ENCODE results near the gene ARHGAP20.
"Not testable (repeated sequence)": the region's sequence is repeated elsewhere in the genome, so short reads cannot be mapped to it uniquely, and the experiment has no call there.

ARHGAP20 gene

GRCh38 chr11:110619366-110619765, 92.9 kb downstream of the ARHGAP20 start:
- in situ Hi-C loops (cut with MboI; ENCODE audit: low sequenced_read_pairs) = not testable (repeated sequence)

- in situ Hi-C loops (cut with MboI; ENCODE audit: low sequenced_read_pairs) = no loop called here
Measured at GRCh38 chr11:110614031-110614430, 98.2 kb downstream of the ARHGAP20 start.

DNA sequence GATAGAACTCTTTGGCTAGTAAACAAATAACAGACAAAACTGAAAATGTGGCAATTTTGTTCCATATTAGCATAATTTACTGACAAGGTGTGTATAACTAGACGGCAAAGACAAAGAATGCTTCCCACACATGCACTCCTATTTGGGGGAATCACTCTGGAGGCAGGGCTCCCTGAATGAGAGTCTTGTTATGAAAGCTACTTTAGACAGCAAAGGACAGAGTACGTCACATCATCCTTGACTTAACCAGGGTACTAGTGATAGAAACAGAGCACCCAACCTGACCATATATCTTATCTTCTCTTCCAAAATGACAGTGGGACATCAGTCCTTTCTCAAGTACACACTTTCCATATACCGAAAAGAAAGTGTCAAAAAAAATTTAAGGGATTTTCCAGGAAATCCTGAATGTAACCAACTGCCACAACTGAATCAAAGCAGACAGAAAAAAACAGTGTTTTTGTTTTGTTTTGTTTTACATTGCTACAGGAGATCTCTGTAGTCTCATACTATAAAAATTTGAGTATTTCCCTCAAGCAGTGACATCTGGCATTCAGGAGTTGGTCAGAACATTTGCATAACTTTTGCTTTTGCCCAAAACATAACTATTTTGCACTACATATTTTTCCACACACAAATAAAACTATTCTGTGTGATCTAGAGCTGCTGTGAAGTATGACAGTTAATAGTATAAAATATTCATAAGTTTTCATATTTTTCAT, 98.9 kb downstream of the ARHGAP20 start:
- in situ Hi-C loops (cut with MboI; ENCODE audit: low sequenced_read_pairs) = no loop called here

GRCh38 chr11:110606415-110606814, 105.8 kb downstream of the ARHGAP20 start:
- in situ Hi-C loops (cut with MboI; ENCODE audit: low sequenced_read_pairs) = no loop called here

DNA sequence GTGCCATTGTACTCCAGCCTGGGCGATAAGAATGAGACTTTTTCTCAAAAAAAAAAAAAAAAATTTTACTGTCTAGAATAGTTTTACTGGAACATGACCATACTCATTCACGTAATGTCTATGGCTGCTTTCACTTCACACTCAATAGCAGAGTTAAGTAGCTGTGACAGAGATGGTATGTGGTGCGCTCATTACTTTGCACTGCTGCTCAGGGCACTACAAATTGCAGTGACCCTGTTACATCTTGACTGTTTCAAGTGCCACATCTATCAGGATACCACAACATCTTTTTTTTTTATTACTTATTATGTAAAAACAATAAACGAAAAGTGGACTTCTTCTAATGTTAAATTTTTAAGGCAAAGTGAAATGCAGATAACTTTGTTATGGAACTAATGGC, 110.3 kb downstream of the ARHGAP20 start:
- in situ Hi-C loops (cut with MboI; ENCODE audit: low sequenced_read_pairs) = no loop called here

GRCh38 chr11:110600322-110600721, 111.9 kb downstream of the ARHGAP20 start:
- in situ Hi-C loops (cut with MboI; ENCODE audit: low sequenced_read_pairs) = no loop called here

GRCh38 chr11:110599207-110599606, 113.0 kb downstream of the ARHGAP20 start:
- in situ Hi-C loops (cut with MboI; ENCODE audit: low sequenced_read_pairs) = no loop called here

GRCh38 chr11:110598725-110599124, 113.5 kb downstream of the ARHGAP20 start:
- in situ Hi-C loops (cut with MboI; ENCODE audit: low sequenced_read_pairs) = no loop called here

DNA sequence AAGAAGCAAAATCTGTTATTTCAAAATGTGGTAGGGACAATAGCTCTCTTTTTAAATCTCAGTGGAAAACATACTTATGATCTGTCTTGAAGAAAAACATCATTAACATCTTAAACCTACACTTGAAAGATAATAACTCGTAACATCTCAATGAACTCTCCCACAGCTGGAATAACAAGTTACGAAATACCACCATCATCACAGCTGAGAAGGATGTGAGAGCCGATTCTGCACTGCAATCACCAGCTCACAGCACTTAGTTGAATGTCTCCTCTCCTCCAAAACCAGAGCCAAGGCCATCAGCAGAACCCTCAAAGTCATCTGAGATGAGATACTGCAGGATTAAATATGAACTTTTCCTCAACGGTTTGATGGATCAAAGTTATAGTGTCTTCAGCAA, 124.3 kb downstream of the ARHGAP20 start:
- in situ Hi-C loops (cut with MboI; ENCODE audit: low sequenced_read_pairs) = no loop called here

- in situ Hi-C loops (cut with MboI; ENCODE audit: low sequenced_read_pairs) = no loop called here
Measured at GRCh38 chr11:110587129-110587528, 125.1 kb downstream of the ARHGAP20 start.

- in situ Hi-C loops (cut with MboI; ENCODE audit: low sequenced_read_pairs) = no loop called here
Measured at GRCh38 chr11:110584150-110584549, 128.1 kb downstream of the ARHGAP20 start.

- in situ Hi-C loops (cut with MboI; ENCODE audit: low sequenced_read_pairs) = no loop called here
Measured at GRCh38 chr11:110582728-110583432, 129.4 kb downstream of the ARHGAP20 start.

DNA sequence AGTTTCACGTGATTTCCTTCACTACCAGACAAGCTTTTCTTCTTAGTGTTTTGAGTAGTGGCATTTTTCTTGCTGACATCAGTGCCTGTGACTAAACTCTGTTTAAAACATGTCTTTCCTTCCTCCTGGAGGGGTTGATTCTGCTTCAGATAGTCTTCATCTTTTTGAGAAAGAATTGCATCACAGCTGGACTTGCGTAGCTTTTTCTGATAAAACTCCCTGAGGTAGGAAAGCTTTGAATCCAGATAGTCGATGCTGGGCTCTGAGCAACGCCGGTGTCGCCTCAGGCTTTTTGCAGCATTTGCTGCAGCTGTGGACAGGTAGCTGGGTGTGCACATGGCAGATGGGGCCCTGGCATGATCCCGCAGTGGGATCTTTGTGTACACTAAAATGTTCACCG, 131.7 kb downstream of the ARHGAP20 start:
- in situ Hi-C loops (cut with MboI; ENCODE audit: low sequenced_read_pairs) = no loop called here

DNA sequence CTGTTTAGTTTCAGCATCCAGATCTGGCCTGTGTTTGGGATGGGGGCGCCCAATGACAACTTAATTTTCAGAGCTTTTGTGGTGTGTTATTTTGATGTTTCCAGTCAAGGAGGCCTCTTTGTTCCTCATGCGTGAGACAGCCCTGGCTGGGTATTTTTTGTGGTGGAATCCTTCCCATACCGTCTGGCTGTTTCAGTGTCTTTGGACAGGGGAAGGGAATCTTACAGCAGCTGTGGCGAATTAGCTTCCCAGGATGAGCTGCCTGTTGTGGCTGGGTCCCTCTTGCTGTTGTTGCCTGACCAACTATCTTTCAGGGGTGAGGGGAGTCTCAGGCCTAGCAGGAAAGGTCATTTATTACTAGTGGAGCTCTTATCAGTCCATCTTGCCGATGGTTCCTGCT, 138.8 kb downstream of the ARHGAP20 start:
- in situ Hi-C loops (cut with MboI; ENCODE audit: low sequenced_read_pairs) = no loop called here

- in situ Hi-C loops (cut with MboI; ENCODE audit: low sequenced_read_pairs) = no loop called here
Measured at GRCh38 chr11:110571081-110571720, 141.0 kb downstream of the ARHGAP20 start.

GRCh38 chr11:110566577-110566976, 145.7 kb downstream of the ARHGAP20 start:
- in situ Hi-C loops (cut with MboI; ENCODE audit: low sequenced_read_pairs) = no loop called here

DNA sequence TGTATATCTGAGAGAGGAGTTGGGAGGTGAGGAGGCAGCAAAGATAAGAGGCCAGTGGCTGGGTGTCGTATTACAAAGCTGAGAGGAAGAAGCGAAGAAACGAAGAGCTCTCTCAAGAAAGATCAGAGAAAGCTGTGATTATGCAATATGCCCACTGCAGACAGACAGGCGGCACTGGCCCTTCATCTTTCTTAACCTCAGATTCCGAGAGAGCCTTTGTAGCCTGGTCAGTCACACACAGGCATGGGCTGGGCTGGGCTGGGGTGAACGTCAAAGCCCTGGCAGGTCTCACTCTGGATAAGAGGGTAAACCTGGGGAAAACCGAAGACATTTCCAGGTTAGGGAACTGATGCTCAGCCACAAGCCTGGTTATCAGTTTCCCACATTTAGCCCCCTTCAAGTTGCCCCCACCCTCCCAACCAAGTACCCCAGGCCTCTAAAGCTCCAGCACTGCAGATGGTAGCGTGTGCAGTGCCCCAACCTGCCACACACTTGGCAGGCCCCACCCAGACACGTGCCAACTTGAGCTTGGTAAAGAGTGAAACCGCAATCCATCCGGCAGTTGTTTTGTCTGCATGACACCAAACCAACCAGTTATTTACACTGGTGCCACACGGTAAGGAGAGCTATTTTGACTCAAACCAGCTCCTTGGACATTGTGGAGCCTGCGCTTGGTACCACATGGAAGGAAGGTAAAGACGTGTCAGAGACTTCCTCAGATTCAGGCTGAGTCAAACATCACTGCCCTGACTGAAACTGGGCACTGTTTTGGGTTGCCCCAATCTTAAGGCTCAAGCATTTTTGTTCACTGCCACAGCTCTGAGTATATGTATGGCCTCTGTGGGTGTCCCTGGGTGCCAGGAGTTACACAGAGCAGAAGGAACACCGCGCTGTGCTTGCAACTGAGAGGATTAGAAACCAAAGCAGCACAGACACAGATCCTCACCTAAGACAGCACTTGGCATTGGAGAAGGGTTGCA, 146.6 kb downstream of the ARHGAP20 start:
- in situ Hi-C loops (cut with MboI; ENCODE audit: low sequenced_read_pairs) = no loop called here

- in situ Hi-C loops (cut with MboI; ENCODE audit: low sequenced_read_pairs) = no loop called here
Measured at GRCh38 chr11:110564676-110565356, 147.4 kb downstream of the ARHGAP20 start.

DNA sequence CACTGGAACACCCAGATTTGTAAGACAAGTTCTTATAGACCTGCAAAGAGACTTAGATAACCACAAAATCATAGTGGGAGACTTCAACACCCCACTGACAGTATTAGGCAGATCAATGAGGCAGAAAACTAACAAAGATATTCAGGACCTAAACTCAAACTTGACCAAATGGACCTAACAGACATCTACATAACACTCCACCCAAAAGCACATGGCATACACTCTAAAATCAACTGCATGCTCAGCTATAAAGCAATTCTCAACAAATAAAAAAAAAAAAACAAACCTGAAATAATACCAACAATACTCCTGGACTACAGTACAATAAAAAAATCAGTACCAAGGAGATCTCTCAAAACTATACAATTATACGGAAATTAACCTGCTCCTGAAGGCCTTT, 167.5 kb downstream of the ARHGAP20 start:
- in situ Hi-C loops (cut with MboI; ENCODE audit: low sequenced_read_pairs) = no loop called here

DNA sequence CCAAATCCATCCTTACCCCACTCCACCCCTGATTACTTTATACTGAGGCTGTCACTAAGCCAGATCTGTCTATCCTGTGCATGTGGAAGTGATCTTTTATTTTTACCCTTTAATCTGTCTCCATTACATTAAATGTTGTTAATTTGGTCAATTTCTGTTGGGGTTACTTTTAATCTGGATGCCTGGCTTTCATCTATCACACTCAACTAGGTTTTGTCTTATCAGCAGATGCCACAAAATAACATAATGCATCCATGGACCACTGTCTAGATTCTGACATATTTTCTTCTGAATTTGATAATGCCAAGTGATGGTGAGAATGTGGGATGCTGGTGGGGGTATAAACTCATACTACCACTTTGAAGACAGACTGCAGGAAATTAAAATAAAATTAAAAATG, 174.1 kb downstream of the ARHGAP20 start:
- in situ Hi-C loops (cut with MboI; ENCODE audit: low sequenced_read_pairs) = no loop called here
